ENCODE measurements around the gene TCEA2. TPM values are rescaled to one million over a fixed set of nuclear protein-coding genes. Genes with fewer than 3 reads are reported as not detected.

TCEA2 gene
- total RNA-seq, 2 donors from 2014 or later = 64.3 to 110 TPM

DNA sequence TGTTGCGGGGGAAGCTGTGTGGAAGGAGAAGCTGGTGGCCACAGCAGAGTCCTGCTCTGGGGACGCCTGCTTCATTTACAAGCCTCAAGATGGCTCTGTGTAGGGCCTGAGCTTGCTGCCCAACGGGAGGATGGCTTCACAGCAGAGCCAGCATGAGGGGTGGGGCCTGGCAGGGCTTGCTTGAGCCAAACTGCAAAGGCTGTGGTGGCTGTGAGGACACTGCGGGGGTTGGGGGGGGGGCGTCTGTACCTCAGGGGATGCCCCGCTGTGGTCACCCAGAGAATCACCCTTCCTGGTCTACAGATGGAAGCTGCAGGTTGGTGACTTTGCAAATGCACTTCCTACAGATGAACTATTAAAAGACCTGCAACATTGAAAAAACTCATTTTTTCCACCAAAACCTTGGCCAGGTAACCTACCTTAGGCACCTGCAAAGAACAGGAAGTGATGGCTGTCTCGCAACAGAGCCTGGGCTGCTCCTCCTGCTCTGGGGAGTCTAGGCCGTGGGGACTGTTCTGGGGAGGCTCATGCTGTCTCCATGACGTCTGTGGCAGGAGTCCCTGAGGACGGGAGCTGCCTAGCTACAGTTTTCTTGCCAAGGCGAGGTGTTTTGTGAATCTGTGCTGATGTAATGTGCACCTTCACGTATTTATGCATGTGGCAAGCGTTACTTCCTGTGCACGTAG is 37.0 kb downstream of the TCEA2 start:
- no peak overlapping the region for H3K4me3 ChIP-seq (ENCODE audit: low read length)
- Mint-ChIP-seq H3K27me3 (ENCODE audit: insufficient read depth) (peaks cover 29% of the 10 kb centered on the region), H3K27ac (no peak overlapping the region), H3K36me3 (ENCODE audit: low read depth) (peaks cover 7% of the 10 kb centered on the region), H3K4me3 (no peak overlapping the region), H3K4me1 (no peaks in the 10 kb centered on the region), H3K9me3 (peaks cover 2% of the 10 kb centered on the region)
- no peak overlapping the region for H3K27ac ChIP-seq (ENCODE audit: low read depth, low read length)
- H3K9me3 ChIP-seq (ENCODE audit: control insufficient read depth, low read length) = no peaks in the 10 kb centered on the region
- no peak for DNase-seq
- no peaks in the 10 kb centered on the region for H3K36me3 ChIP-seq (ENCODE audit: control insufficient read depth, insufficient read depth, low read length)
- H3K9ac ChIP-seq (ENCODE audit: extremely low read depth, low read length, poor library complexity, severe bottlenecking) = no peak overlapping the region
- 87 to 89% methylated on average over 7 to 14 of the region's 14 CpGs for WGBS, 2 experiments (ENCODE audit: insufficient coverage in 1 of 2, insufficient read length in 1 of 2)
- no peaks in the 10 kb centered on the region for H3K4me1 ChIP-seq (ENCODE audit: control insufficient read depth, insufficient read depth, low read length)
- TF ChIP-seq, protein P1, sequence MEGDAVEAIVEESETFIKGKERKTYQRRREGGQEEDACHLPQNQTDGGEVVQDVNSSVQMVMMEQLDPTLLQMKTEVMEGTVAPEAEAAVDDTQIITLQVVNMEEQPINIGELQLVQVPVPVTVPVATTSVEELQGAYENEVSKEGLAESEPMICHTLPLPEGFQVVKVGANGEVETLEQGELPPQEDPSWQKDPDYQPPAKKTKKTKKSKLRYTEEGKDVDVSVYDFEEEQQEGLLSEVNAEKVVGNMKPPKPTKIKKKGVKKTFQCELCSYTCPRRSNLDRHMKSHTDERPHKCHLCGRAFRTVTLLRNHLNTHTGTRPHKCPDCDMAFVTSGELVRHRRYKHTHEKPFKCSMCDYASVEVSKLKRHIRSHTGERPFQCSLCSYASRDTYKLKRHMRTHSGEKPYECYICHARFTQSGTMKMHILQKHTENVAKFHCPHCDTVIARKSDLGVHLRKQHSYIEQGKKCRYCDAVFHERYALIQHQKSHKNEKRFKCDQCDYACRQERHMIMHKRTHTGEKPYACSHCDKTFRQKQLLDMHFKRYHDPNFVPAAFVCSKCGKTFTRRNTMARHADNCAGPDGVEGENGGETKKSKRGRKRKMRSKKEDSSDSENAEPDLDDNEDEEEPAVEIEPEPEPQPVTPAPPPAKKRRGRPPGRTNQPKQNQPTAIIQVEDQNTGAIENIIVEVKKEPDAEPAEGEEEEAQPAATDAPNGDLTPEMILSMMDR (conservative IDR thresholded peaks at IDR 0.05) = no peak
- H3K27me3 ChIP-seq (ENCODE audit: control insufficient read depth, insufficient read depth, low read length, poor library complexity, severe bottlenecking) = peaks cover 33% of the 10 kb centered on the region

DNA sequence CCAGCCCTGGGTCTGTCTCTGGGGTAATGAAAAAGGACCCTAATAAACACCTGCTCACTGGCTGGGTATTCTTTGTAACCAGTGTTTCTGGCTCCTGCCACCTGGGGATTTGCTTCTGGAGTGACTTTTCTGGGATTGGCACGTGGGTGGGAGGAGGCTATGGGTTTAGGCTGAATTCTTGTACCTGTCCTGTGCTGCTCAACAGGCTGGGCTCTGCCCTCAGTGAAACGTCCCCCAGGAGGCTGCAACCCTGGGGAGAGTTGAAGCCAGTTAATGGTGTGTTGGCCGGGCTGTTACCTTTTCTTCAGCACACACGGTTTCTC is 37.5 kb downstream of the TCEA2 start:
- Mint-ChIP-seq H3K27ac (no peak overlapping the region), H3K36me3 (ENCODE audit: low read depth) (peaks cover 7% of the 10 kb centered on the region), H3K4me1 (no peaks in the 10 kb centered on the region), H3K27me3 (ENCODE audit: insufficient read depth) (peaks cover 29% of the 10 kb centered on the region), H3K4me3 (no peak overlapping the region), H3K9me3 (peaks cover 2% of the 10 kb centered on the region)
- Histone ChIP-seq H3K9ac (ENCODE audit: extremely low read depth, low read length, poor library complexity, severe bottlenecking) (no peak overlapping the region), H3K36me3 (ENCODE audit: control insufficient read depth, insufficient read depth, low read length) (no peaks in the 10 kb centered on the region), H3K9me3 (ENCODE audit: control insufficient read depth, low read length) (no peaks in the 10 kb centered on the region), H3K4me3 (ENCODE audit: low read length) (no peak overlapping the region), H3K27ac (ENCODE audit: low read depth, low read length) (no peak overlapping the region), H3K27me3 (ENCODE audit: control insufficient read depth, insufficient read depth, low read length, poor library complexity, severe bottlenecking) (peaks cover 33% of the 10 kb centered on the region), H3K4me1 (ENCODE audit: control insufficient read depth, insufficient read depth, low read length) (no peaks in the 10 kb centered on the region)
- TF ChIP-seq, protein P1 (conservative IDR thresholded peaks at IDR 0.05) = no peak
- 73 to 81% methylated on average over 2 to 4 of the region's 4 CpGs for WGBS, 2 experiments (ENCODE audit: insufficient coverage in 1 of 2, insufficient read length in 1 of 2)
- DNase-seq = no peak

DNA sequence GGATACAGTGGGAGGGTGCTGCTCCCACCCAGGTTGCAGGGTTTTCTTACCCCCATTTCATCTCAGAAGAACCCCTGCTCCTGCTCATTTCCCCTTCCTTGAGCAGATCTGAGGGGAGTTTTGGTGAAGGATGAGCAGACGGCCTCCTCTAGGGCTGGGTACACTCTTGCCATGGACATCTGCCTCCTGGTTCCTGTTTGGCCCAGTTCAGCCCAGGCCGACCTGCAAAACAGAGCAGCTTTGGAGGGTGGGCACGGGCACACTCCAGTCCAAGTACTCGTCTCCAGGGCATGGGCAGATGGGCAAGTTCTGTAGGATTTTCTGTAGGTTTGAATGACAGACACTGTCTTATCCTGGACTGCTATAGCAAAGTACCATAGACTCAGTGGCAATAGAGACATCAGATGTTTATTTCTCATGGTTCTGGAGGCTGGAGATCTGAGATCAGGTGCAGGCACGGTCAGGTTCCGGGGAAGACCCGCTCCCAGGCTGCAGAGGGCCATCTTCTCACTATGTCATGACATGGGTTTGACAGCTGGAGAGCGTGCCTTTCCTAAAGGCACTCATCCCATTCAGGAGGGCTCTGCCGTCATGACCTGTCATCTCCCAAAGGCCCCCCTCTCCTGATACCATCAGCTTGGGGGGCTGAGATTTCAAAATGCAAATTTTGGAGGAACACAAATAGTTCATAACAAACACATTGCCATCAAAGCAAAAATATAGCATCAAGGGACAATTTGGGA is 38.1 kb downstream of the TCEA2 start:
- no peaks in the 10 kb centered on the region for H3K4me1 Mint-ChIP-seq
- H3K4me3 Mint-ChIP-seq = no peak overlapping the region

More for the DNA sequence above, 38.1 kb downstream of the TCEA2 start:
- TF ChIP-seq, protein P1 (conservative IDR thresholded peaks at IDR 0.05) = no peak
- Histone ChIP-seq H3K9me3 (ENCODE audit: control insufficient read depth, low read length) (no peaks in the 10 kb centered on the region), H3K36me3 (ENCODE audit: control insufficient read depth, insufficient read depth, low read length) (no peaks in the 10 kb centered on the region), H3K9ac (ENCODE audit: extremely low read depth, low read length, poor library complexity, severe bottlenecking) (no peak overlapping the region), H3K27ac (ENCODE audit: low read depth, low read length) (no peak overlapping the region), H3K27me3 (ENCODE audit: control insufficient read depth, insufficient read depth, low read length, poor library complexity, severe bottlenecking) (peaks cover 33% of the 10 kb centered on the region), H3K4me1 (ENCODE audit: control insufficient read depth, insufficient read depth, low read length) (no peaks in the 10 kb centered on the region), H3K4me3 (ENCODE audit: low read length) (no peak overlapping the region)
- no peak overlapping the region for H3K27ac Mint-ChIP-seq
- WGBS, 2 experiments (ENCODE audit: insufficient coverage in 1 of 2, insufficient read length in 1 of 2) = 88 to 93% methylated on average over 5 to 9 of the region's 9 CpGs
- H3K36me3 Mint-ChIP-seq (ENCODE audit: low read depth) = peaks cover 7% of the 10 kb centered on the region
- H3K9me3 Mint-ChIP-seq = peaks cover 2% of the 10 kb centered on the region
- DNase-seq = no peak
- H3K27me3 Mint-ChIP-seq (ENCODE audit: insufficient read depth) = peaks cover 28% of the 10 kb centered on the region
